Stimulated activated memory B cell treated with anti-CD40 and anti-IgM and Interleukin-4, amounts not matched to agents 10 μg/mL and 1 μg/mL and 100 μg/mL, for 72 hours (primary cell): ENCODE measurements around the gene TRAF7.

Source experiments
- ATAC-seq: fragments of 150-1000 bp; cut with Tn5 transposase; 2 replicates; pipeline ENCODE4 v1.10.0; 2021
- H3K27ac Mint-ChIP-seq: one replicate; pipeline ENCODE4 v1.8.0; 2022; ENCODE audit warnings: mild to moderate bottlenecking, mixed read lengths
- H3K27me3 Mint-ChIP-seq: one replicate; pipeline ENCODE4 v1.8.0; 2022; ENCODE audit warnings: mixed read lengths
- H3K36me3 Mint-ChIP-seq: one replicate; pipeline ENCODE4 v1.8.0; 2022; ENCODE audit warnings: mixed read lengths
- H3K4me1 Mint-ChIP-seq: one replicate; pipeline ENCODE4 v1.8.0; 2022; ENCODE audit warnings: mixed read lengths
- H3K4me3 Mint-ChIP-seq: one replicate; pipeline ENCODE4 v1.8.0; 2022; ENCODE audit warnings: mild to moderate bottlenecking, moderate library complexity, mixed read lengths
- H3K9me3 Mint-ChIP-seq: one replicate; pipeline ENCODE4 v1.8.0; 2022; ENCODE audit warnings: mixed read lengths

TRAF7 gene

GRCh38 chr16:2177561-2177960 lies 22.0 kb downstream of the TRAF7 start:
- Mint-ChIP-seq H3K4me3 (no peak overlapping the region), H3K9me3 (no peaks in the 10 kb centered on the region)
- ATAC-seq: no peak

DNA sequence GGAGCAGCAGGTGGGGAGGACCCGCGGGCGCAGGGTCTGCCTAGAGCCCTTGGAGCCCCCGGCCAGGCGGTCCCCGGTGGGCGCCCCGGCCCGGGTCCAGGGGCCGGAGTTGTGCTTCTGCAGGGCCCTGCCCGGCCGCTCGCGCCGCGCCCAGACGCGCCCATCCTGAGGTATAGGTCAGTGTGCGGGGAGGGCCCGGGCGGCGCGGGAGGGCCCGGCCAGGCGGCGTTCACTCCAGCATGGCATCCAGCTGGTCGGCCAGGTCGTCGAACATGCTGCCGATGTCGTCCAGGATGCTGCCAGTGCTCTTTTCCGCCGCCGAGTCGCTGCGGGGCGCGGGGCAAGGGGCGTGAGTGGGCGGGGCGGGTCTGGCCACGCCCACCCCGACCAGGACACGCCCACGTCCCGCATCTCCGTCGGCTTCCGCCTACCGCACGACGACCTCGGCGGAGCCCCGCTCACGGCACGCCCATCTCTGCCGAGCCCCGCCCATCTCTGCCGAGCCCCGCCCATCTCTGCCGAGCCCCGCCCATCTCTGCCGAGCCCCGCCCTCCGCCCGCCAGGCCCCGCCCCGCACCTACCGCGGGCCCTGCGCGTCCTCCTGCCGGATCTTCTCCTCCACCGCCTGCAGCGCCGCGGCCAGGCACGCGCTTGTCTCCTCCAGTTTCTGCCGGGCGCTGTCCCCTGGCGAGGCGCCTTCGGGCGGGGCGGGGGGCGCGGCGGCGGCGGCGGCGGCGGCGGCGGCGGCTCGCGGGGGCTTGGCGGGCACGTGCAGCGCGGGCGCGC lies 22.9 kb downstream of the TRAF7 start:
- Mint-ChIP-seq H3K4me3 (no peak overlapping the region), H3K27ac (no peak overlapping the region), H3K36me3 (peaks cover 35% of the 10 kb centered on the region), H3K9me3 (no peaks in the 10 kb centered on the region), H3K4me1 (peaks cover 7% of the 10 kb centered on the region), H3K27me3 (no peaks in the 10 kb centered on the region)
- peak; percentile 17 for ATAC-seq

More at GRCh38 chr16:2177561-2177960, 22.0 kb downstream of the TRAF7 start:
- H3K36me3 Mint-ChIP-seq: peaks cover 41% of the 10 kb centered on the region
- no peaks in the 10 kb centered on the region for H3K27me3 Mint-ChIP-seq
- no peak overlapping the region for H3K27ac Mint-ChIP-seq
- H3K4me1 Mint-ChIP-seq: no peaks in the 10 kb centered on the region

GRCh38 chr16:2179107-2179501 lies 23.5 kb downstream of the TRAF7 start:
- peaks cover 2% of the 10 kb centered on the region for H3K27me3 Mint-ChIP-seq
- H3K36me3 Mint-ChIP-seq: peaks cover 30% of the 10 kb centered on the region
- H3K4me3 Mint-ChIP-seq: no peak overlapping the region
- no peaks in the 10 kb centered on the region for H3K9me3 Mint-ChIP-seq
- ATAC-seq: peak; percentile 15
- H3K27ac Mint-ChIP-seq: no peak overlapping the region
- peaks cover 11% of the 10 kb centered on the region for H3K4me1 Mint-ChIP-seq

DNA sequence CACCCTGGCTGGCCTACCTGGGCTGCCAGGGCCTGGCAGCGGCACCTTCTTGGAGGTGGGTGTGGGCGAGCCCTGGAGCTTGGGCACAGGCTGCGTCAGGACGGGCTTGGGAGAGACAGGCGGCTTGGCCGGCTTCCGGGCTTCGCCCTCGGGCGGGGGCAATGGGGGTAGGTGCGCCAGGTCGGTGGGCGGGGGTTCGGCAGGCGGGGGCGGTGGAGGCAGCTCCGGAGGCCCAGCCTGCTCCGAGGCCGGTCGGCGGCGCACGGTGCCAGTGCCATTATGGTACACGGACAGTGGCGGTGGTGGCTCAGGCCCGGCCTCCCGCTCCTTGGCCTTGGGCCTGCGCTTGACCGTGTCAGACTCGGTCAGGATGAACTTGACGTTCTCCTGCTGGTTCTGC lies 24.0 kb downstream of the TRAF7 start:
- H3K36me3 Mint-ChIP-seq: peaks cover 26% of the 10 kb centered on the region
- no peaks in the 10 kb centered on the region for H3K9me3 Mint-ChIP-seq
- H3K27ac Mint-ChIP-seq: no peak overlapping the region
- ATAC-seq: no peak
- peaks cover 6% of the 10 kb centered on the region for H3K27me3 Mint-ChIP-seq
- H3K4me1 Mint-ChIP-seq: peaks cover 16% of the 10 kb centered on the region
- H3K4me3 Mint-ChIP-seq: no peak overlapping the region

DNA sequence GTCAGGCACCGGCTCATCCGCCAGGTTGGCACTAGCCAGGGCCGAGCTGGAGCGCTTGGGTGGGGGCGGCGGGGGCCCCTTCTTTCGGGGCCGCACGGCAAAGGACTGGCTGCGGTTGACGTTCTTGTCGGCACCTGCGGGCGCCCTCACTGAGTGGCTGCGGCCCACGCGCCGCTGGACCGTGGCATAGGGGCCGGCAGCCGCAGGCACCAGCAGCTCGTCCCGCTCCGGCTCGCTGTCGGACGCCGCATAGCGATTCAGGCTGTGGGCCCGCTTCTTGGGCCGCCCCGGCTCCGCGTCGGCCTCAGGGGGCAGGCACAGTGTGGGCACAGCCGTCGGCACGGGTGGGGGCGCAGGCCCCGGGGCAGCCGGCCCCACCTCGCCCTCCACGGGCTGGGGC lies 24.9 kb downstream of the TRAF7 start:
- Mint-ChIP-seq H3K36me3 (peaks cover 19% of the 10 kb centered on the region), H3K9me3 (no peaks in the 10 kb centered on the region), H3K27me3 (peaks cover 12% of the 10 kb centered on the region), H3K4me1 (peaks cover 18% of the 10 kb centered on the region), H3K4me3 (no peak overlapping the region), H3K27ac (no peak overlapping the region)
- ATAC-seq: no peak

- ATAC-seq: no peak
- Mint-ChIP-seq H3K4me1 (peaks cover 18% of the 10 kb centered on the region), H3K27ac (no peak overlapping the region), H3K4me3 (no peak overlapping the region), H3K9me3 (no peaks in the 10 kb centered on the region), H3K36me3 (peaks cover 11% of the 10 kb centered on the region), H3K27me3 (peaks cover 12% of the 10 kb centered on the region)
Observed at GRCh38 chr16:2180962-2181923, 25.7 kb downstream of the TRAF7 start.

DNA sequence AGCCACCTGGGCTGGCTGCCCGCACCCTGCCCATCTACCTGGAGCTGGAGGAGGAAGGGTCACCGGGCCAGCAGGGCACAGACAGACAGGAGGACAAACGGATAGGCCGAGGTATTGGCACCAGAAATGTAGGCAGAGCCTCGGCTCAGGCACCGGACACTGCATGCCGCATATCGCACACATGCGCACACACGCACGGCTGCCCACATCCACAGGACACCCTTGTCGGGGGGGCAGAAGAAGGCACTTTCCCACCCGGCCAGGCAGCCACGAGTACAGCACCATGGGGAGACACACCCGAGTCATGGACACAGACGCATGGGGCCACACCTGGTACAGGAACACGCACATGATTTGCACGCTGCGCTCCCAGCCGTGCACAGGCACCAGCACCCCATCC lies 26.4 kb downstream of the TRAF7 start:
- no peaks in the 10 kb centered on the region for H3K9me3 Mint-ChIP-seq
- no peak overlapping the region for H3K4me3 Mint-ChIP-seq
- no peak for ATAC-seq
- H3K36me3 Mint-ChIP-seq: peaks cover 7% of the 10 kb centered on the region
- H3K4me1 Mint-ChIP-seq: peaks cover 18% of the 10 kb centered on the region
- H3K27ac Mint-ChIP-seq: no peak overlapping the region
- peaks cover 12% of the 10 kb centered on the region for H3K27me3 Mint-ChIP-seq

DNA sequence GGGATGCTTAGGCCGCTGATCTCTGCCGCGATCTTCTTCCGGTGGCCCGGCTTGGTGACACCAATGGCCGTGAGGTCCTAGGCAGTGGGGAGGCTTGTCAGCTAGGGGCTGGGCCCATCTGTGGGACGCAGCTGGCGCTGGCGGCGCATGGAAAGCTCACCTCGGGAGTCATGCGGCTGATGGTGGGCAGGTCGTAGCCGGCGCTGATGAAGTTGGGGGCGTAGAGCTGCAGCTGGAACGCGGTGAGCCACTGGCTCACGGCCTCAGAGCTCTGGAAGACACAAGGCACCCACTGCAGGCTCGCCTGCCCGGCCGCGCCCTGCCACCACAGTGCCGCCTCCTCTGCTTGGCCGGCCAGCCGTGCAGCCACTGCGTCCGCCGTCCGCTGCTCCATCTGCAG lies 28.1 kb downstream of the TRAF7 start:
- Mint-ChIP-seq H3K36me3 (no peaks in the 10 kb centered on the region), H3K9me3 (no peaks in the 10 kb centered on the region), H3K27ac (peak overlapping the region; percentile 44), H3K4me1 (peaks cover 18% of the 10 kb centered on the region), H3K4me3 (peak overlapping the region; percentile 34), H3K27me3 (peaks cover 12% of the 10 kb centered on the region)
- ATAC-seq: peak; percentile 32

GRCh38 chr16:2184346-2184745 lies 28.8 kb downstream of the TRAF7 start:
- H3K36me3 Mint-ChIP-seq: no peaks in the 10 kb centered on the region
- H3K4me1 Mint-ChIP-seq: peaks cover 18% of the 10 kb centered on the region
- peak overlapping the region; percentile 9 for H3K27ac Mint-ChIP-seq
- no peaks in the 10 kb centered on the region for H3K9me3 Mint-ChIP-seq
- no peak for ATAC-seq
- H3K4me3 Mint-ChIP-seq: no peak overlapping the region
- peaks cover 12% of the 10 kb centered on the region for H3K27me3 Mint-ChIP-seq

DNA sequence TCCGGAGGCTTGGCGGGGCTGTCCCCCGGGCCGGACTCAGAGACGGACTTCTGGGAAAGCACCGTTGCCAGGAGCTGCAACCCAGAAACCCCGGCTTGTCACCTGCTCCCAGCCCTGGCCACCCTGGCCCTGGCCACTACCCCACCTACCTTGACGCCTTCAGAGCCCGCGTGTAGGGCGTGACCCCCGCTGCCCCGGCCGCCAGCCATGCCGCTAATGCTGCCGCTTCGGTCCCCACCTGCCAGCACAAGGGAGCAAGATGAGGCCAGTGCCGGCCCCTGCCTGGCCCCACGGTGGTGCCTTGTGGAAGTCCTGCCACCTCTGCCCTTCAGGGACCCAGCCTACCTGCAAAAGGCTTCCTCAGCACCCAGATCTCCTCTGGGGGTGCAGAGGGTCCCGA lies 29.4 kb downstream of the TRAF7 start:
- Mint-ChIP-seq H3K4me3 (no peak overlapping the region), H3K9me3 (no peaks in the 10 kb centered on the region), H3K36me3 (no peaks in the 10 kb centered on the region), H3K4me1 (peaks cover 18% of the 10 kb centered on the region), H3K27me3 (peaks cover 12% of the 10 kb centered on the region), H3K27ac (peak overlapping the region; percentile 9)
- ATAC-seq: no peak

- no peak for ATAC-seq
- H3K4me3 Mint-ChIP-seq: no peak overlapping the region
- H3K4me1 Mint-ChIP-seq: peaks cover 18% of the 10 kb centered on the region
- peaks cover 12% of the 10 kb centered on the region for H3K27me3 Mint-ChIP-seq
- no peaks in the 10 kb centered on the region for H3K36me3 Mint-ChIP-seq
- no peaks in the 10 kb centered on the region for H3K9me3 Mint-ChIP-seq
- H3K27ac Mint-ChIP-seq: no peak overlapping the region
Observed at GRCh38 chr16:2186064-2186463, 30.5 kb downstream of the TRAF7 start.

DNA sequence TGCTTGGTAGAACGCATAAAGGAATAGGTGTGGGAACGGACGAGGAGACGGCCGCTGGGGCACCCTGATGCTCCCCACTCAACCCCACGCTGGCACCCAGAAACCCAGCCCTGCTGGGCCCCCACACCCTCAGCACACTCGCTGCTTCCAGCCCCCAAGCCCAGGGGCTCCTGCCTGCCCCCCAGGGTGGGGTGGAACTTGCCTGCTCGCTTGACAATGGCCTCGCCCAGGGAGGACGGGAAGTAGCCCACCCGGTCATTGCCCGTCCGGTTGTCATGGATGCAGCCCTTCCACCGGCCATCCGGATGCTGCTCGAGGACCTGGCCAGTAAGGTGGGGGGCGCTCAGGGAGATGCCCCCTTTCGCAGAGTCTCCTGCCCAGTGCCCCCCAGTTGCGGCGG lies 30.9 kb downstream of the TRAF7 start:
- peak; percentile 13 for ATAC-seq
- Mint-ChIP-seq H3K36me3 (no peaks in the 10 kb centered on the region), H3K4me1 (peaks cover 18% of the 10 kb centered on the region), H3K27me3 (peaks cover 14% of the 10 kb centered on the region), H3K4me3 (no peak overlapping the region), H3K27ac (no peak overlapping the region), H3K9me3 (no peaks in the 10 kb centered on the region)

DNA sequence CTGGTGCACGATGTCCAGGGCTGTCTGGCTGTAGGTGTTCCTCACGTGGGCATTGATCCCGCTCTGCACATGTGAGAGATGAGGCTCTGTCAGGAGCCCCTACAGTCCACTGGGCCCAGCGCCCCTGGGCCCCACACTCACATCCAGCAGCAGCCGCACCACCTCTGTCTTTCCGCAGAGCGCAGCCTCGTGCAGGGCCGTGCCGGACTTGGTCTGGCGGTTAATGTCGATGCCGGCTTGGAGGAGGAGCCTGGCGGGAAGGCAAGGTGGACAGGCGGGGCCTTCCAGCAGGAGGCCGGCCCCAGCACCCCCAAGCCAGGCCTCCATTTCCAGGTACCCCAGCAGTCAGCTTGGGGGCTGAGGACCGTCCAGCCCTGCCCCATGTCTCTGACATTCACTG lies 31.6 kb downstream of the TRAF7 start:
- no peak overlapping the region for H3K27ac Mint-ChIP-seq
- peaks cover 18% of the 10 kb centered on the region for H3K4me1 Mint-ChIP-seq
- no peaks in the 10 kb centered on the region for H3K9me3 Mint-ChIP-seq
- no peak for ATAC-seq
- H3K27me3 Mint-ChIP-seq: peaks cover 22% of the 10 kb centered on the region
- H3K4me3 Mint-ChIP-seq: no peak overlapping the region
- H3K36me3 Mint-ChIP-seq: no peaks in the 10 kb centered on the region

GRCh38 chr16:2188395-2188794 lies 32.8 kb downstream of the TRAF7 start:
- no peaks in the 10 kb centered on the region for H3K9me3 Mint-ChIP-seq
- ATAC-seq: no peak
- H3K27me3 Mint-ChIP-seq: peaks cover 30% of the 10 kb centered on the region
- H3K4me3 Mint-ChIP-seq: no peak overlapping the region
- no peak overlapping the region for H3K27ac Mint-ChIP-seq
- H3K36me3 Mint-ChIP-seq: no peaks in the 10 kb centered on the region
- peaks cover 13% of the 10 kb centered on the region for H3K4me1 Mint-ChIP-seq

- Mint-ChIP-seq H3K9me3 (no peaks in the 10 kb centered on the region), H3K4me3 (no peak overlapping the region), H3K36me3 (no peaks in the 10 kb centered on the region), H3K4me1 (peaks cover 5% of the 10 kb centered on the region), H3K27ac (no peak overlapping the region), H3K27me3 (peaks cover 34% of the 10 kb centered on the region)
- ATAC-seq: no peak
Observed at GRCh38 chr16:2189252-2189893, 33.8 kb downstream of the TRAF7 start.
